Lower leg skin (tissue), 4 donors: Measurements from ENCODE around the gene BHLHE23. TPM values are rescaled to one million over a fixed set of nuclear protein-coding genes. Genes with fewer than 3 reads are reported as not detected.

Experiments
- DNase-seq, 2 donors: peaks; one replicate each; pipeline ENCODE4 v3.0.0-alpha.2; 2019; ENCODE audit warnings: low spot score in 2 of 2
- H3K4me3 ChIP-seq: fragments of 200-600 bp; sonication (generic); 2 replicates; pipeline ENCODE4 v1.5.1; 2017; ENCODE audit warnings: mild to moderate bottlenecking, low read depth; ENCODE audit not compliant: poor library complexity, severe bottlenecking
- POLR2A ChIP-seq, 2 donors: fragments of 450-650 bp; IDR thresholded peaks; one replicate each; pipeline ENCODE4 v1.6.1; 2016 to 2017; ENCODE audit warnings: antibody characterized with exemption in 2 of 2, mild to moderate bottlenecking in 1 of 2, moderate library complexity in 1 of 2
- WGBS, 2 donors: methylation state at CpG; one replicate each; pipeline ENCODE4 v1.1.5; 2018; 5-methylcytosine and 5-hydroxymethylcytosine counted together
- intact Hi-C: fragments of 100-400 bp; cut with DNase I; formaldehyde crosslinking; loops from one replicate; pipeline ENCODE4 v1.15.0; 2023; ENCODE audit warnings: low total_unique reads
- total RNA-seq, 4 donors: library from RNA; depleted of rRNA; stranded (reverse); fragments of >200 nt; gene quantifications; one replicate each; pipeline ENCODE4 v1.1.0, GENCODE V29; 2016
- TF ChIP-seq, protein P1 (sequence below), 3 donors: fragments of 450-650 bp; IDR thresholded peaks; one replicate each; pipeline ENCODE4 v1.5.1; 2016; ENCODE audit warnings: antibody characterized with exemption in 3 of 3, mild to moderate bottlenecking in 3 of 3, moderate library complexity in 2 of 3

The BHLHE23 gene
- total RNA-seq, 4 donors from 2014 or later = 0.23 TPM; not detected in 3

DNA sequence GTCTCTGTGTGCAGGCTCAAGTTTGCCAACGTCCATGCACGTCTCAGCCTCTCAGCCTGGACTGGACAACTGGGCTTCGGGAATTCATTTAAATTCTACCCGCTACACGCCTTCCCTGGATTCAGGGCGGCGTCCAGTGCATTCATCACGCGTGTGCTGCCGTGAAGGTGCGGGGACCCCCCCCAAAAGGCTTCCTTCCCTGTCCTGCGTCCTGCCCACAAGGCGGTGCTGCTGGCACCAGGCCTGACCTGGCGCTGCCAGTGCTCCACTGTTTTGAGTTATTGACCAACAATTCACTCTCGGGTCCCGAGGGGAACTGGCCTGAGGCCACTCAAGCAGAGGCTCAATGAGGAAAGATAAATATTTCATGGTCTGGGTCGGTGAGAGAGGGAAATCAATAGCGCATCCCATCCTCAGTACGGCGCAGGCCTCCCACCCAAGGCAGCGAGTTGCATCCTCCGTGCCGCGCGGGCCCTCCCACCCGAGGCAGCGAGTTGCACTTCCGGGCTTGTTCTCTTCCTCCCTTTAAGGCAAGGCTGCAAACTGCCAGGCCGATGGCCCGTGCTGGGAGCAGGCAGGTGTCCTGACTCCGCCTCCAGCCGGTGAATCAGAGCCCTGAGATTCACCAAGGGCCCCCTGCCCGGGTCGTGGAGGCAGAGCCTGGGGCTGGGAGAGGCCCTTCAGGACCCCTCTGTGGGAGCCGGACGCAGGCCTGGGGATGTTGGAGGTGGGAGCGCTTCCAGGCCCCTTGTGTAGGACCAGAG is 22.8 kb upstream of the BHLHE23 start:
- intact Hi-C loops = no loop called here
- DNase-seq = no peak
- H3K4me3 ChIP-seq = no peak overlapping the region
- 57 to 62% methylated on average over 36 to 37 of the region's 37 CpGs for WGBS, 2 donors
- TF ChIP-seq, protein P1, sequence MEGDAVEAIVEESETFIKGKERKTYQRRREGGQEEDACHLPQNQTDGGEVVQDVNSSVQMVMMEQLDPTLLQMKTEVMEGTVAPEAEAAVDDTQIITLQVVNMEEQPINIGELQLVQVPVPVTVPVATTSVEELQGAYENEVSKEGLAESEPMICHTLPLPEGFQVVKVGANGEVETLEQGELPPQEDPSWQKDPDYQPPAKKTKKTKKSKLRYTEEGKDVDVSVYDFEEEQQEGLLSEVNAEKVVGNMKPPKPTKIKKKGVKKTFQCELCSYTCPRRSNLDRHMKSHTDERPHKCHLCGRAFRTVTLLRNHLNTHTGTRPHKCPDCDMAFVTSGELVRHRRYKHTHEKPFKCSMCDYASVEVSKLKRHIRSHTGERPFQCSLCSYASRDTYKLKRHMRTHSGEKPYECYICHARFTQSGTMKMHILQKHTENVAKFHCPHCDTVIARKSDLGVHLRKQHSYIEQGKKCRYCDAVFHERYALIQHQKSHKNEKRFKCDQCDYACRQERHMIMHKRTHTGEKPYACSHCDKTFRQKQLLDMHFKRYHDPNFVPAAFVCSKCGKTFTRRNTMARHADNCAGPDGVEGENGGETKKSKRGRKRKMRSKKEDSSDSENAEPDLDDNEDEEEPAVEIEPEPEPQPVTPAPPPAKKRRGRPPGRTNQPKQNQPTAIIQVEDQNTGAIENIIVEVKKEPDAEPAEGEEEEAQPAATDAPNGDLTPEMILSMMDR (IDR thresholded peaks at IDR 0.05) = no peak
- TF ChIP-seq POLR2A (IDR thresholded peaks at IDR 0.05) = no peak

GRCh38 chr20:63028461-63028921 is 21.7 kb upstream of the BHLHE23 start:
- WGBS, 2 donors = 18 to 24% methylated on average over 18 to 21 of the region's 22 CpGs
- no peak for DNase-seq
- H3K4me3 ChIP-seq = no peak overlapping the region
- intact Hi-C loops = no loop called here
- TF ChIP-seq POLR2A (IDR thresholded peaks at IDR 0.05) = no peak
- TF ChIP-seq, protein P1 (IDR thresholded peaks at IDR 0.05) = no peak

GRCh38 chr20:63027922-63028389 is 21.2 kb upstream of the BHLHE23 start:
- TF ChIP-seq, protein P1 (IDR thresholded peaks at IDR 0.05) = no peak
- no peak for TF ChIP-seq POLR2A (IDR thresholded peaks at IDR 0.05)
- no peak overlapping the region for H3K4me3 ChIP-seq
- intact Hi-C loops = no loop called here
- 6 to 7% methylated on average over 13 to 14 of the region's 23 CpGs for WGBS, 2 donors
- no peak for DNase-seq

DNA sequence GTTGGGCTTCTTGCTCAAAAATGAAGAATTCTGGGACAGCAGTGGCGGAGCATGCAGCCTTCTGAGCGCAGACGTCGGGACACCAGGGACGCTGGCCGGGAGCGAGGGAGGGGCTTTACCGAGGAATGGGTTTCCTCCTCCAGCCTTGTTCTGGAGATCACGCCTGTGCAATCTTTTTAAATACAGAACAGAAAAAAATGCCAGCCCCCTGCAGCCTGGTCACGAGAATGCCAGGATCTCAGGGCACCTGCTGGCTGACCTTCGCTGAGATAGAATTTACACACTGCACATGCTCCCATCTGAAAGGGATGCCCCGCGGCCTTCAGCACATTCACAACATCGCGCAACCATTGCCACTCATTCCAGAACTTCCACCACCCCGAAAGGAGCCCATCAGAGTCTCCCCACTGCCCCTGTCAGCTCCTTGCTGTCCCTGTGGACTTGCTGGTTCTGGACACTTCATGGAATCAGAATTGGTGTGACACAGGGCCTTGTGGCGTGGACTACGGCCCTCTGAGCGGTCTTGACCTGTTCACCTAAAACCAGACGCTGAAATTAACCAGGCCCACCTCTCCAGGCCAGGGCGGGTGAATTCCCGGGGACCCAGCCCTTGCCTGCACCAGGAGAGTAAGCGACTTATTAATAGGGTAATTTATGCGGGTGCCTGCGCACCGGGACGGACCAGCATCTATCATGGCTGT is 20.6 kb upstream of the BHLHE23 start:
- no peak overlapping the region for H3K4me3 ChIP-seq
- 44 to 45% methylated on average over 27 of the region's 27 CpGs for WGBS, 2 donors
- TF ChIP-seq, protein P1 (IDR thresholded peaks at IDR 0.05) = no peak
- TF ChIP-seq POLR2A (IDR thresholded peaks at IDR 0.05) = no peak
- no peak for DNase-seq
- intact Hi-C loops = no loop called here

GRCh38 chr20:63026582-63027165 is 19.9 kb upstream of the BHLHE23 start:
- DNase-seq = no peak
- TF ChIP-seq, protein P1 (IDR thresholded peaks at IDR 0.05) = no peak
- no peak for TF ChIP-seq POLR2A (IDR thresholded peaks at IDR 0.05)
- H3K4me3 ChIP-seq = no peak overlapping the region
- 56 to 62% methylated on average over 12 to 13 of the region's 13 CpGs for WGBS, 2 donors
- intact Hi-C loops = no loop called here
